Neural cell (in vitro differentiated cells): ENCODE results near the gene PROX1.

Experiments
- POLR2AphosphoS5 ChIP-seq: IDR thresholded peaks from 2 replicates; pipeline ENCODE4 v1.6.1; 2012
- TF ChIP-seq, protein P1 (sequence below): IDR thresholded peaks from 2 replicates; pipeline ENCODE4 v1.6.1; 2012; ENCODE audit warnings: borderline replicate concordance

- TF ChIP-seq POLR2AphosphoS5, result peak; percentile 17
- TF ChIP-seq, protein P1, sequence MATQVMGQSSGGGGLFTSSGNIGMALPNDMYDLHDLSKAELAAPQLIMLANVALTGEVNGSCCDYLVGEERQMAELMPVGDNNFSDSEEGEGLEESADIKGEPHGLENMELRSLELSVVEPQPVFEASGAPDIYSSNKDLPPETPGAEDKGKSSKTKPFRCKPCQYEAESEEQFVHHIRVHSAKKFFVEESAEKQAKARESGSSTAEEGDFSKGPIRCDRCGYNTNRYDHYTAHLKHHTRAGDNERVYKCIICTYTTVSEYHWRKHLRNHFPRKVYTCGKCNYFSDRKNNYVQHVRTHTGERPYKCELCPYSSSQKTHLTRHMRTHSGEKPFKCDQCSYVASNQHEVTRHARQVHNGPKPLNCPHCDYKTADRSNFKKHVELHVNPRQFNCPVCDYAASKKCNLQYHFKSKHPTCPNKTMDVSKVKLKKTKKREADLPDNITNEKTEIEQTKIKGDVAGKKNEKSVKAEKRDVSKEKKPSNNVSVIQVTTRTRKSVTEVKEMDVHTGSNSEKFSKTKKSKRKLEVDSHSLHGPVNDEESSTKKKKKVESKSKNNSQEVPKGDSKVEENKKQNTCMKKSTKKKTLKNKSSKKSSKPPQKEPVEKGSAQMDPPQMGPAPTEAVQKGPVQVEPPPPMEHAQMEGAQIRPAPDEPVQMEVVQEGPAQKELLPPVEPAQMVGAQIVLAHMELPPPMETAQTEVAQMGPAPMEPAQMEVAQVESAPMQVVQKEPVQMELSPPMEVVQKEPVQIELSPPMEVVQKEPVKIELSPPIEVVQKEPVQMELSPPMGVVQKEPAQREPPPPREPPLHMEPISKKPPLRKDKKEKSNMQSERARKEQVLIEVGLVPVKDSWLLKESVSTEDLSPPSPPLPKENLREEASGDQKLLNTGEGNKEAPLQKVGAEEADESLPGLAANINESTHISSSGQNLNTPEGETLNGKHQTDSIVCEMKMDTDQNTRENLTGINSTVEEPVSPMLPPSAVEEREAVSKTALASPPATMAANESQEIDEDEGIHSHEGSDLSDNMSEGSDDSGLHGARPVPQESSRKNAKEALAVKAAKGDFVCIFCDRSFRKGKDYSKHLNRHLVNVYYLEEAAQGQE, result no peak
These were observed 3.2 kb upstream of the PROX1 start for GRCh38 chr1:213984387-213985208.
